K562 (cell line): ENCODE data around the gene TSHR. TPM values are rescaled to one million over a fixed set of nuclear protein-coding genes. Genes with fewer than 3 reads are reported as not detected.

Experiments
- ATAC-seq: fragments of 200-7000 bp; cut with Tn5 transposase; 3 replicates; pipeline ENCODE4 v1.9.1; 2020; ENCODE audit warnings: moderate library complexity
- BruUV-seq: library from RNA; stranded (reverse); fragments of 400-500 nt; replicated peaks from 2 replicates; lab custom pipeline; 2021; lab: Mats Ljungman, UMichigan
- CTCF ChIA-PET: fragments of 300-600 bp; formaldehyde crosslinking; extraction: SDS; loops from one replicate; lab custom pipeline; 2021; ENCODE audit warnings: low intra/inter-chr PET ratio; lab: Yijun Ruan, JAX
- POLR2A ChIA-PET: fragments of 300-600, 350-650 bp; sonication (Branson Sonifier 250); formaldehyde crosslinking; extraction: SDS; loops from one replicate; lab custom pipeline; 2021; ENCODE audit warnings: antibody characterized with exemption, inconsistent platforms; lab: Yijun Ruan, JAX
- DNase-seq, 4 experiments: peaks; one replicate each; pipeline versions ENCODE4 v3.0.0 to v3.0.0-alpha.2; 2011 to 2018; ENCODE audit warnings: low spot score in 3 of 4, mixed read lengths in 3 of 4; ENCODE audit errors: extremely low read depth in 1 of 4
- FAIRE-seq: peaks from 2 replicates; lab custom pipeline; 2011; peaks lifted over from hg19 to GRCh38; lab: Jason Lieb, UNC
- H2AFZ ChIP-seq: 2 replicates; pipeline ENCODE4 v1.6.0; 2011; ENCODE audit warnings: low read depth, low read length, control low read depth, inconsistent platforms
- H3K27ac ChIP-seq: fragments of 200-600 bp; 3 replicates; pipeline ENCODE4 v1.8.0; 2011; ENCODE audit warnings: low read depth, mild to moderate bottlenecking, control low read depth, inconsistent platforms, low read length, moderate library complexity, mixed read lengths; ENCODE audit errors: extremely low read depth
- H3K27me3 ChIP-seq, 2 experiments: fragments of 300-600 bp in 1 of 2; 2 replicates in 1 of 2; 3 replicates in 1 of 2; pipeline versions ENCODE4 v1.6.0 to v1.8.0; 2011; ENCODE audit warnings: inconsistent platforms in 2 of 2, low read length in 2 of 2, mild to moderate bottlenecking in 1 of 2, mixed read lengths in 1 of 2, moderate library complexity in 1 of 2; ENCODE audit not compliant: control insufficient read depth in 2 of 2, insufficient read depth in 2 of 2
- H3K36me3 ChIP-seq: fragments of 300-600 bp; 3 replicates; pipeline ENCODE4 v1.8.0; 2011; ENCODE audit warnings: mild to moderate bottlenecking, low read length, inconsistent platforms; ENCODE audit not compliant: control insufficient read depth, insufficient read depth
- H3K4me1 ChIP-seq, 2 experiments: fragments of 200-600 bp in 1 of 2; replicated peaks in 1 of 2; 2 replicates in 1 of 2; 3 replicates in 1 of 2; pipeline versions ENCODE4 v1.5.1 to v1.8.0; 2011; ENCODE audit warnings: inconsistent platforms in 2 of 2, low read length in 2 of 2, mild to moderate bottlenecking in 1 of 2, mixed read lengths in 1 of 2, moderate library complexity in 1 of 2; ENCODE audit not compliant: control insufficient read depth in 2 of 2, insufficient read depth in 2 of 2
- H3K4me2 ChIP-seq: 2 replicates; pipeline ENCODE4 v1.6.1; 2011; ENCODE audit warnings: low read length, control low read depth, inconsistent platforms, mixed read lengths; ENCODE audit not compliant: insufficient read depth
- H3K4me3 ChIP-seq: fragments of 200-600 bp; sonication (generic), shearing (Covaris generic); 2 replicates; pipeline ENCODE4 v1.5.1; 2016; ENCODE audit warnings: control low read depth, inconsistent platforms
- H3K79me2 ChIP-seq: fragments of 200-600 bp; 3 replicates; pipeline ENCODE4 v1.8.0; 2011; ENCODE audit warnings: low read length, inconsistent platforms; ENCODE audit not compliant: control insufficient read depth, insufficient read depth
- H3K9ac ChIP-seq, 2 experiments: 2 replicates each; pipeline versions ENCODE4 v1.6.0 to v1.6.1; 2011; ENCODE audit warnings: low read depth in 2 of 2, low read length in 2 of 2, control low read depth in 1 of 2, inconsistent platforms in 1 of 2, mild to moderate bottlenecking in 1 of 2, mixed read lengths in 1 of 2; ENCODE audit not compliant: insufficient read depth in 1 of 2
- H3K9me1 ChIP-seq: one replicate; pipeline ENCODE4 v1.6.0; 2011; ENCODE audit warnings: inconsistent platforms, mild to moderate bottlenecking, low read length, moderate library complexity; ENCODE audit not compliant: control insufficient read depth, insufficient read depth
- H3K9me3 ChIP-seq: replicated peaks from 2 replicates; pipeline ENCODE4 v1.5.1; 2011; ENCODE audit warnings: low read depth, low read length, inconsistent platforms; ENCODE audit not compliant: control insufficient read depth, insufficient read depth
- H4K20me1 ChIP-seq: replicated peaks from 2 replicates; pipeline ENCODE4 v1.6.1; 2011; ENCODE audit warnings: low read length, inconsistent platforms, mixed read lengths; ENCODE audit not compliant: control insufficient read depth, insufficient read depth
- CAMTA2 ChIP-seq: fragments of 250-450 bp; sonication (Bioruptor Pico); conservative IDR thresholded peaks from 2 replicates; pipeline ENCODE4 v1.5.1; 2022
- DIDO1 ChIP-seq: fragments of 450-650 bp; IDR thresholded peaks from 2 replicates; pipeline ENCODE4 v1.6.1; 2016; ENCODE audit warnings: low read depth, missing biosample characterization, missing genetic modification characterization
- ETV6 ChIP-seq, 3 experiments: fragments of 150-350 bp in 1 of 3; sonication (generic) in 1 of 3; formaldehyde crosslinking in 1 of 3; IDR thresholded peaks; 2 replicates each; pipeline versions ENCODE4 v1.6.1 to v1.8.0; 2014 to 2022; ENCODE audit warnings: borderline replicate concordance in 2 of 3, low read depth in 2 of 3, antibody characterized with exemption in 1 of 3, low read length in 1 of 3, mild to moderate bottlenecking in 1 of 3, missing genetic modification reagents in 1 of 3
- GATA2 ChIP-seq: sonication (generic); formaldehyde crosslinking; IDR thresholded peaks from 2 replicates; pipeline ENCODE4 v1.4.0; 2020; ENCODE audit warnings: mild to moderate bottlenecking, missing genetic modification reagents
- MCM5 ChIP-seq: fragments of 450-650 bp; IDR thresholded peaks from 2 replicates; pipeline ENCODE4 v1.6.1; 2016; ENCODE audit warnings: low read depth
- MEF2D ChIP-seq: conservative IDR thresholded peaks from 2 replicates; pipeline ENCODE4 v1.6.1; 2016; ENCODE audit warnings: low read depth, missing genetic modification characterization, missing compliant biosample characterization
- RB1 ChIP-seq: fragments of 450-650 bp; IDR thresholded peaks from 2 replicates; pipeline ENCODE4 v1.6.1; 2017; ENCODE audit warnings: low read depth, mild to moderate bottlenecking
- SMARCA5 ChIP-seq: fragments of 450-650 bp; IDR thresholded peaks from 2 replicates; pipeline ENCODE4 v1.6.1; 2016
- STAT6 ChIP-seq: sonication (generic); formaldehyde crosslinking; IDR thresholded peaks from 2 replicates; pipeline ENCODE4 v1.8.1; 2023; ENCODE audit warnings: mild to moderate bottlenecking, missing genetic modification reagents
- ZBTB17 ChIP-seq: fragments of 450-650 bp; formaldehyde crosslinking; IDR thresholded peaks from 2 replicates; pipeline ENCODE4 v1.4.0; 2020; ENCODE audit warnings: mild to moderate bottlenecking
- ZFP36 ChIP-seq: fragments of 150-350 bp; IDR thresholded peaks from 2 replicates; pipeline ENCODE4 v1.6.1; 2018; ENCODE audit warnings: low read length, low read depth; ENCODE audit not compliant: partially characterized antibody
- ZNF23 ChIP-seq: fragments of 250-450 bp; sonication (Bioruptor Pico); IDR thresholded peaks from 2 replicates; pipeline ENCODE4 v1.4.0; 2020; ENCODE audit warnings: mild to moderate bottlenecking
- ZNF274 ChIP-seq: IDR thresholded peaks from 2 replicates; pipeline ENCODE4 v1.6.1; 2011; ENCODE audit warnings: low read depth, mild to moderate bottlenecking, low read length, moderate library complexity, borderline replicate concordance
- WGBS: fragments of 100-300 bp; shearing (Covaris generic); methylation state at CpG from one replicate; pipeline ENCODE4 v1.1.6; 2016; ENCODE audit warnings: low coverage, mixed read lengths; ENCODE audit not compliant: insufficient coverage; ENCODE audit errors: missing lambda C conversion rate; 5-methylcytosine and 5-hydroxymethylcytosine counted together
- in situ Hi-C: fragments of 300-500 bp; cut with MboI; formaldehyde crosslinking; loops from 4 replicates; pipeline ENCODE4 v1.15.0; 2018; ENCODE audit warnings: inconsistent platforms, mixed read lengths
- intact Hi-C: fragments of 100-400 bp; cut with micrococcal nuclease; formaldehyde crosslinking; loops from 2 replicates; pipeline ENCODE4 v1.14.2; 2022
- polyA plus RNA-seq, 8 experiments: library from polyadenylated mRNA; depleted of rRNA in 4 of 8; stranded (reverse) in 5 of 8; unstranded in 3 of 8; fragments of >200 nt; fragmentation: Nextera tagmentation in 2 of 8; fragmentation: Illumina TruSeq in 1 of 8; extraction: Ambion mirVana in 2 of 8; extraction: Trizol in 1 of 8; gene quantifications; 2 replicates each; pipeline versions ENCODE4 v1.2.1 to v1.2.3, GENCODE V29; 2011 to 2014; ENCODE audit warnings: inconsistent platforms in 1 of 8, missing spikeins in 1 of 8
- total RNA-seq, 7 experiments: library from RNA; depleted of rRNA in 6 of 7; stranded (reverse); fragments of >200 nt in 6 of 7; fragmentation: Illumina TruSeq in 2 of 7; extraction: Trizol in 2 of 7; gene quantifications; 2 replicates each; pipeline versions ENCODE4 v1.2.1 to v1.2.3, GENCODE V29; 2011 to 2021; ENCODE audit warnings: low replicate concordance in 1 of 7

TSHR gene
- total and polyA plus RNA-seq, 9 of the 15 experiments (the other 6 are each of a cell fraction or from before 2014, with no cell fraction given): 0.01 to 0.10 TPM; not detected in 7

GRCh38 chr14:81147140-81147897 lies 191.9 kb downstream of the TSHR start (continued):
- TF ChIP-seq GATA2 (CRISPR knock-in tag): no peak
- no peak for TF ChIP-seq SMARCA5
- no peak for TF ChIP-seq RB1
- TF ChIP-seq MEF2D (tag): no peak
- TF ChIP-seq ETV6 (IDR thresholded peaks at IDR 0.05; ENCODE audit: borderline replicate concordance in 1 of 2, low read depth in 2 of 2, low read length in 1 of 2): no peak
- no peak for TF ChIP-seq ETV6 (CRISPR knock-in tag; IDR thresholded peaks at IDR 0.05; ENCODE audit: borderline replicate concordance)
- TF ChIP-seq CAMTA2 (CRISPR knock-in tag): no peak
- TF ChIP-seq ZBTB17 (CRISPR knock-in tag): no peak
- TF ChIP-seq DIDO1 (tag): no peak
- TF ChIP-seq, all 486 proteins: peak for 0

DNA sequence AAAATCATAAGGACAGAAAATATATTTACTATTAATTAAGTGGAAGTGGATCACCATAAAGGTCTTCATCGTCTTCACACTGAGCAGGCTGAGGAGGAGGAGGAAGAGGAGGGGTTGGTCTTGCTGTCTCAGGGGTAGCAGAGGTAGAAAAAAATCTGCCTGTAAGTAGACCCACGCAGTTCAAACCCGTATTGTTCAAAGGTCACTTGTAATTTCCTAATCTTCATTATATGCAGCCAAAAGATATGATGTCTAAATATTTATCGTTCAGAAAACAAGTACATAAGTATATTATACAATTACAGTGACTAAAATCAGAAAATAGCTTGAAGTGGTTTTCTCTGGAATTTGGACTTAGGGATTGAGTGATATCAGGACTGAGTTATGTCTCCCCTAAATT lies 193.2 kb downstream of the TSHR start:
- Histone ChIP-seq H4K20me1 (no peaks in the 10 kb centered on the region), H3K4me2 (no peak overlapping the region), H3K4me3 (no peak overlapping the region), H3K4me1 (no peaks in the 10 kb centered on the region), H3K9ac (no peak overlapping the region), H2AFZ (no peak overlapping the region), H3K9me1 (no peaks in the 10 kb centered on the region), H3K79me2 (no peaks in the 10 kb centered on the region), H3K9me3 (no peaks in the 10 kb centered on the region), H3K27ac (no peak overlapping the region), H3K36me3 (no peaks in the 10 kb centered on the region), H3K27me3 (no peaks in the 10 kb centered on the region)
- DNase-seq (no peak), ATAC-seq (no peak), FAIRE-seq (no peak)
- CTCF ChIA-PET: no interaction called here
- BruUV-seq: no TSS peak
- in situ Hi-C loops: no loop called here
- intact Hi-C loops: no loop called here
- WGBS: 3% methylated on average over 4 of the region's 4 CpGs
- TF ChIP-seq MCM5 (no peak), STAT6 (CRISPR knock-in tag) (no peak), ZNF274 (no peak), ZFP36 (no peak), ZNF23 (CRISPR knock-in tag) (no peak)
- POLR2A ChIA-PET: no interaction called here
